B cell (primary cell): ENCODE results near the gene HDGFL1. TPM values are rescaled to one million over a fixed set of nuclear protein-coding genes. Genes with fewer than 3 reads are reported as not detected.

Experiments used
- ATAC-seq: fragments of 200-7000 bp; cut with Tn5 transposase; one replicate; pipeline ENCODE4 v1.10.0; 2021; ENCODE audit warnings: low read depth, mild to moderate bottlenecking, moderate number of reproducible peaks, moderate library complexity
- CTCF ChIA-PET: fragments of 350-600 bp; sonication (Branson Sonifier 250); formaldehyde crosslinking; loops from one replicate; lab custom pipeline; 2021; ENCODE audit warnings: antibody characterized with exemption, inconsistent platforms; lab: Charles Lee
- POLR2A ChIA-PET: fragments of 350-600 bp; sonication (Branson Sonifier 250); formaldehyde crosslinking; loops from one replicate; lab custom pipeline; 2021; ENCODE audit warnings: antibody characterized with exemption; lab: Charles Lee
- DNase-seq: peaks from one replicate; pipeline ENCODE4 v3.0.0; 2013
- H2AFZ ChIP-seq: 2 replicates; pipeline ENCODE4 v1.6.1; 2012; ENCODE audit warnings: mild to moderate bottlenecking, low read depth, low read length; ENCODE audit not compliant: insufficient read depth, poor library complexity, severe bottlenecking
- H3K27ac ChIP-seq, 2 donors: 1 replicate in 1 of 2; 2 replicates in 1 of 2; pipeline ENCODE4 v1.5.1; 2012 to 2013; ENCODE audit warnings: low read length in 2 of 2, mild to moderate bottlenecking in 2 of 2, moderate library complexity in 1 of 2
- H3K27me3 ChIP-seq, 4 experiments: fragments of 200-600 bp in 1 of 4; sonication (generic) in 1 of 4; replicated peaks in 1 of 4; 1 replicate in 2 of 4; 2 replicates in 2 of 4; pipeline versions ENCODE4 v1.6.1 to v1.7.0; 2013 to 2016; ENCODE audit warnings: low read length in 3 of 4, mild to moderate bottlenecking in 2 of 4, mixed read lengths in 1 of 4, moderate library complexity in 1 of 4; ENCODE audit not compliant: insufficient read depth in 4 of 4, control insufficient read depth in 3 of 4; ENCODE audit errors: control extremely low read depth in 1 of 4
- H3K36me3 ChIP-seq, 2 experiments: replicated peaks in 1 of 2; 1 replicate in 1 of 2; 2 replicates in 1 of 2; pipeline versions ENCODE4 v1.6.1 to v1.7.1; 2013; ENCODE audit warnings: low read length in 1 of 2; ENCODE audit not compliant: insufficient read depth in 2 of 2, control insufficient read depth in 1 of 2; ENCODE audit errors: control extremely low read depth in 1 of 2, extremely low read depth in 1 of 2
- H3K4me1 ChIP-seq, 2 donors: fragments of 200-600 bp in 1 of 2; sonication (generic) in 1 of 2; 1 replicate in 1 of 2; 2 replicates in 1 of 2; pipeline versions ENCODE4 v1.5.1 to v1.6.1; 2013 to 2017; ENCODE audit warnings: low read length in 2 of 2; ENCODE audit not compliant: control insufficient read depth in 2 of 2, insufficient read depth in 2 of 2
- H3K4me2 ChIP-seq: replicated peaks from 2 replicates; pipeline ENCODE3; 2012; ENCODE audit warnings: mild to moderate bottlenecking, low read depth, low read length; ENCODE audit not compliant: poor library complexity, severe bottlenecking
- H3K4me3 ChIP-seq, 5 experiments: fragments of 200-600 bp in 1 of 5; sonication (generic) in 1 of 5; 1 replicate in 3 of 5; 2 replicates in 2 of 5; pipeline versions ENCODE4 v1.5.1 to v1.7.0; 2011 to 2016; ENCODE audit warnings: low read length in 4 of 5, mild to moderate bottlenecking in 4 of 5, low read depth in 2 of 5, control low read depth in 1 of 5, moderate library complexity in 1 of 5; ENCODE audit not compliant: insufficient read depth in 1 of 5; ENCODE audit errors: control extremely low read depth in 1 of 5, extremely low read depth in 1 of 5
- H3K79me2 ChIP-seq: fragments of 200-600 bp; sonication (generic); one replicate; pipeline ENCODE4 v1.6.0; 2016; ENCODE audit warnings: low read length; ENCODE audit not compliant: control insufficient read depth, insufficient read depth
- H3K9ac ChIP-seq: fragments of 200-600 bp; sonication (generic); 2 replicates; pipeline ENCODE4 v1.6.1; 2017; ENCODE audit warnings: mild to moderate bottlenecking, low read length, moderate library complexity
- H3K9me3 ChIP-seq, 3 donors: one replicate each; pipeline versions ENCODE4 v1.6.1 to v1.7.1; 2013; ENCODE audit warnings: low read length in 2 of 3; ENCODE audit not compliant: control insufficient read depth in 2 of 3, insufficient read depth in 1 of 3; ENCODE audit errors: control extremely low read depth in 1 of 3
- H4K20me1 ChIP-seq: 2 replicates; pipeline ENCODE4 v1.6.0; 2012; ENCODE audit warnings: mild to moderate bottlenecking, low read length; ENCODE audit not compliant: insufficient read depth, control insufficient read depth, poor library complexity, severe bottlenecking
- H3K27ac Mint-ChIP-seq: one replicate; pipeline ENCODE4 v1.8.0; 2021; ENCODE audit warnings: mixed read lengths
- H3K27me3 Mint-ChIP-seq: one replicate; pipeline ENCODE4 v1.8.0; 2021; ENCODE audit warnings: mixed read lengths
- H3K4me1 Mint-ChIP-seq: one replicate; pipeline ENCODE4 v1.8.0; 2021; ENCODE audit warnings: mixed read lengths
- H3K4me3 Mint-ChIP-seq: one replicate; pipeline ENCODE4 v1.8.0; 2021; ENCODE audit warnings: mixed read lengths
- H3K9me3 Mint-ChIP-seq: one replicate; pipeline ENCODE4 v1.8.0; 2022; ENCODE audit warnings: mixed read lengths; ENCODE audit not compliant: insufficient read depth
- CTCF ChIP-seq: fragments of 200-600 bp; IDR thresholded peaks from one replicate; pipeline ENCODE4 v1.8.0; 2022; ENCODE audit warnings: antibody characterized with exemption, mild to moderate bottlenecking
- EZH2 ChIP-seq: IDR thresholded peaks from 2 replicates; pipeline ENCODE4 v1.6.1; 2012; ENCODE audit warnings: borderline replicate concordance, low read depth, mild to moderate bottlenecking, moderate library complexity, low read length; ENCODE audit not compliant: insufficient read depth, poor library complexity, severe bottlenecking
- WGBS: methylation state at CpG from one replicate; pipeline ENCODE4 v1.1.5; 2013; ENCODE audit warnings: missing lambda C conversion rate; ENCODE audit not compliant: insufficient coverage; 5-methylcytosine and 5-hydroxymethylcytosine counted together
- intact Hi-C: fragments of 100-400 bp; cut with micrococcal nuclease; formaldehyde crosslinking; loops from one replicate; pipeline ENCODE4 v1.10.0; 2022
- polyA plus RNA-seq: library from polyadenylated mRNA; depleted of rRNA; stranded (reverse); fragments of >200 nt; gene quantifications from 2 replicates; pipeline ENCODE4 v1.2.3, GENCODE V29; 2012
- total RNA-seq, 2 donors: library from RNA; stranded (reverse); fragments of 120-200 nt in 1 of 2; gene quantifications; 1 replicate in 1 of 2; 2 replicates in 1 of 2; pipeline versions ENCODE4 v1.2.3 to v1.2.4, GENCODE V29; 2013 to 2022

The HDGFL1 gene
- total and polyA plus RNA-seq, 2 donors (not counting 1 experiment from before 2014, with no cell fraction given) = not detected

- ChIA-PET POLR2A (no interaction called here), CTCF (no interaction called here)
- no peak overlapping the region for H2AFZ ChIP-seq
- no peak overlapping the region for H3K4me2 ChIP-seq
- H3K9me3 Mint-ChIP-seq = no peaks in the 10 kb centered on the region
- no peaks in the 10 kb centered on the region for H3K79me2 ChIP-seq
- no peaks in the 10 kb centered on the region for H3K27me3 ChIP-seq
- intact Hi-C loops = no loop called here
- TF ChIP-seq CTCF (no peak), EZH2 (no peak)
- H3K4me1 ChIP-seq = no peaks in the 10 kb centered on the region
- ATAC-seq = no peak
- no peak overlapping the region for H3K4me3 Mint-ChIP-seq
- H3K27me3 Mint-ChIP-seq = no peaks in the 10 kb centered on the region
- H3K4me3 ChIP-seq = no peak overlapping the region
- H3K9ac ChIP-seq = no peak overlapping the region
- H4K20me1 ChIP-seq = no peaks in the 10 kb centered on the region
- H3K4me1 Mint-ChIP-seq = no peaks in the 10 kb centered on the region
- no peaks in the 10 kb centered on the region for H3K36me3 ChIP-seq
- H3K9me3 ChIP-seq = no peaks in the 10 kb centered on the region
- no peak for DNase-seq
- 100% methylated on average over 1 of the region's 1 CpG for WGBS
- H3K27ac ChIP-seq = no peak overlapping the region
- H3K27ac Mint-ChIP-seq = no peak overlapping the region
These were observed 14.6 kb downstream of the HDGFL1 start for GRCh38 chr6:22583927-22584326.

GRCh38 chr6:22589118-22589517 is 19.8 kb downstream of the HDGFL1 start:
- intact Hi-C loops = no loop called here
- Histone ChIP-seq H3K27me3 (no peaks in the 10 kb centered on the region), H3K9ac (no peak overlapping the region), H2AFZ (no peak overlapping the region), H3K4me1 (no peaks in the 10 kb centered on the region), H3K9me3 (no peaks in the 10 kb centered on the region), H4K20me1 (no peaks in the 10 kb centered on the region), H3K79me2 (no peaks in the 10 kb centered on the region), H3K36me3 (no peaks in the 10 kb centered on the region), H3K4me2 (no peak overlapping the region), H3K4me3 (no peak overlapping the region), H3K27ac (no peak overlapping the region)
- no peaks in the 10 kb centered on the region for H3K27me3 Mint-ChIP-seq
- ATAC-seq (no peak), DNase-seq (no peak)
- H3K4me1 Mint-ChIP-seq = no peaks in the 10 kb centered on the region
- no peak overlapping the region for H3K27ac Mint-ChIP-seq
- H3K9me3 Mint-ChIP-seq = no peaks in the 10 kb centered on the region
- TF ChIP-seq CTCF (no peak), EZH2 (no peak)
- CTCF ChIA-PET = no interaction called here
- H3K4me3 Mint-ChIP-seq = no peak overlapping the region
- POLR2A ChIA-PET = no interaction called here
